ENCODE results near the gene E2F1.

The E2F1 gene

GRCh38 chr20:33670715-33671499 lies 15.3 kb downstream of the E2F1 start:
- no peak for DNase-seq

- DNase-seq, result no peak
Observed at GRCh38 chr20:33669873-33670640, 16.1 kb downstream of the E2F1 start.

- no peak for DNase-seq
Observed at GRCh38 chr20:33669224-33669623, 17.0 kb downstream of the E2F1 start.

- no peak for DNase-seq
Observed at GRCh38 chr20:33668466-33669155, 17.6 kb downstream of the E2F1 start.

- DNase-seq, result peak; percentile 68 to 73
Observed at GRCh38 chr20:33667676-33668465, 18.3 kb downstream of the E2F1 start.

- peak; percentile 43 to 51 for DNase-seq
Observed at GRCh38 chr20:33667245-33667675, 18.9 kb downstream of the E2F1 start.

GRCh38 chr20:33666293-33667244 lies 19.6 kb downstream of the E2F1 start, which contains the start of gene ACTL10:
Gene ACTL10 (plus strand): TSS chr20:33666943. CDS start chr20:33667498, 555 bp downstream.
- peak; percentile 76 to 78 for DNase-seq

- no peak for DNase-seq
Observed at GRCh38 chr20:33664762-33665144, 21.4 kb downstream of the E2F1 start.

- no peak for DNase-seq
Observed at GRCh38 chr20:33664085-33664761, 22.0 kb downstream of the E2F1 start.

- peak; percentile 78 to 85 for DNase-seq
Observed at GRCh38 chr20:33663161-33664084, 22.8 kb downstream of the E2F1 start.

GRCh38 chr20:33662172-33662571 lies 24.0 kb downstream of the E2F1 start, which contains the start of gene C20orf144:
Gene C20orf144 (plus strand): TSS chr20:33662327. CDS start chr20:33662346, 19 bp downstream.
- no peak for DNase-seq

GRCh38 chr20:33660685-33661058 lies 25.5 kb downstream of the E2F1 start:
- no peak for DNase-seq

- DNase-seq, result no peak
Observed at GRCh38 chr20:33660035-33660684, 26.0 kb downstream of the E2F1 start.

- no peak for DNase-seq
Observed at GRCh38 chr20:33659341-33660034, 26.7 kb downstream of the E2F1 start.

- DNase-seq, result no peak
Observed at GRCh38 chr20:33658929-33659328, 27.3 kb downstream of the E2F1 start.

GRCh38 chr20:33658510-33658909 lies 27.7 kb downstream of the E2F1 start:
- DNase-seq, result no peak

- no peak for DNase-seq
Observed at GRCh38 chr20:33657704-33658095, 28.5 kb downstream of the E2F1 start.
